ENCODE data around the gene SLC35C1. TPM values are rescaled to one million over a fixed set of nuclear protein-coding genes. Genes with fewer than 3 reads are reported as not detected.

The SLC35C1 gene
- total and polyA plus RNA-seq, 7 experiments from 2014 or later, result 7.9 to 22.8 (median 13.9) TPM

- Mint-ChIP-seq H3K9me3 (peaks cover 0 to 2% (median 0%) of the 10 kb centered on the region in 11 donors), H3K36me3 (no peaks in the 10 kb centered on the region), H3K4me3 (no peak overlapping the region), H3K4me1 (no peaks in the 10 kb centered on the region), H3K27me3 (peaks cover 0 to 18% (median 17%) of the 10 kb centered on the region in 5 donors), H3K27ac (no peak overlapping the region)
- DNase-seq, result no peak
- H3K4me3 ChIP-seq (ENCODE audit: low read length), result no peak overlapping the region
- ChIA-PET CTCF (no interaction called here), POLR2A (no interaction called here)
- intact Hi-C loops (cut with micrococcal nuclease), result loop anchor here in 1 of 2 donors (10.0 kb wide), 1 partner anchor 335 kb away; no protein-coding TSS in a partner anchor
- no peak for ATAC-seq
- no peaks in the 10 kb centered on the region for H3K4me1 ChIP-seq (ENCODE audit: control insufficient read depth in 2 of 2, insufficient read depth in 2 of 2, low read length in 2 of 2)
- no peak overlapping the region for H3K27ac ChIP-seq (ENCODE audit: low read depth, low read length)
- H3K27me3 ChIP-seq (ENCODE audit: control insufficient read depth in 2 of 2, insufficient read depth in 2 of 2, low read length in 2 of 2), result no peaks in the 10 kb centered on the region
- H3K36me3 ChIP-seq (ENCODE audit: control insufficient read depth in 2 of 3, insufficient read depth in 3 of 3, low read length in 3 of 3), result no peaks in the 10 kb centered on the region
- no peaks in the 10 kb centered on the region for H3K9me3 ChIP-seq (ENCODE audit: control insufficient read depth in 2 of 3, low read length in 3 of 3)
Measured at GRCh38 chr11:45779602-45780001, 25.3 kb upstream of the SLC35C1 start.

GRCh38 chr11:45786272-45786671 lies 18.7 kb upstream of the SLC35C1 start:
- Mint-ChIP-seq H3K4me1 (peaks cover 0 to 6% (median 0%) of the 10 kb centered on the region in 7 donors), H3K36me3 (peaks cover 0 to 11% (median 1%) of the 10 kb centered on the region in 5 donors), H3K9me3 (peaks cover 0 to 30% (median 13%) of the 10 kb centered on the region in 11 donors), H3K4me3 (no peak overlapping the region), H3K27ac (no peak overlapping the region), H3K27me3 (peaks cover 7 to 35% (median 21%) of the 10 kb centered on the region in 5 donors)
- H3K4me3 ChIP-seq (ENCODE audit: low read length), result no peak overlapping the region
- DNase-seq (no peak), ATAC-seq (no peak)
- H3K9me3 ChIP-seq (ENCODE audit: control insufficient read depth in 2 of 3, low read length in 3 of 3), result no peaks in the 10 kb centered on the region
- CTCF ChIA-PET, result no interaction called here
- no peaks in the 10 kb centered on the region for H3K27me3 ChIP-seq (ENCODE audit: control insufficient read depth in 2 of 2, insufficient read depth in 2 of 2, low read length in 2 of 2)
- no peaks in the 10 kb centered on the region for H3K4me1 ChIP-seq (ENCODE audit: control insufficient read depth in 2 of 2, insufficient read depth in 2 of 2, low read length in 2 of 2)
- POLR2A ChIA-PET, result no interaction called here
- no peaks in the 10 kb centered on the region for H3K36me3 ChIP-seq (ENCODE audit: control insufficient read depth in 2 of 3, insufficient read depth in 3 of 3, low read length in 3 of 3)
- no peak overlapping the region for H3K27ac ChIP-seq (ENCODE audit: low read depth, low read length)
- intact Hi-C loops (cut with micrococcal nuclease), result no loop called here

GRCh38 chr11:45788887-45789286 lies 16.1 kb upstream of the SLC35C1 start:
- ATAC-seq, result no peak

DNA sequence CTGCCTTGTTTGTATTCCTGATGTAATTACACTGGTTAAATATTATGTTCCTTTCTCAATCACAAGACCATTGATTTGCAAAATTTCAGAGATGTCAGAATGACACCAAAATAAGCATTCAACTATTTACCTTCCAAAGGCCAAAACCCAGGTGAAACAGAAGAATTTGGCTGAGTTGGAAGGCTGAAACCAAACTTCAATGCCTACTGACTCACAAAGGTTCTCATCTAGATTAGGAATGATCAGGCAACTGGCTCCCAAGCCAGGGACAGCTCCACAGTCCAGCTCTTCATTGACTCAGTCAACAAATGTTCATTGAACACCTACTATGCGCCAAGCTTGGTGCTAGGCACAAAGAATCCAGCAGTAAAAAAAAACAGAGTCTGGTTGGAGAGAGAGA lies 13.4 kb upstream of the SLC35C1 start:
- intact Hi-C loops (cut with micrococcal nuclease), result no loop called here
- Mint-ChIP-seq H3K36me3 (peaks cover 0 to 11% (median 1%) of the 10 kb centered on the region in 5 donors), H3K4me3 (no peak overlapping the region), H3K27me3 (peaks cover 0 to 35% (median 4%) of the 10 kb centered on the region in 5 donors), H3K4me1 (peaks cover 0 to 5% (median 0%) of the 10 kb centered on the region in 7 donors), H3K27ac (no peak overlapping the region), H3K9me3 (peaks cover 0 to 17% (median 7%) of the 10 kb centered on the region in 11 donors)
- no peaks in the 10 kb centered on the region for H3K4me1 ChIP-seq (ENCODE audit: control insufficient read depth in 2 of 2, insufficient read depth in 2 of 2, low read length in 2 of 2)
- H3K9me3 ChIP-seq (ENCODE audit: control insufficient read depth in 2 of 3, low read length in 3 of 3), result no peaks in the 10 kb centered on the region
- no peak overlapping the region for H3K4me3 ChIP-seq (ENCODE audit: low read length)
- no peak for DNase-seq
- no peak for ATAC-seq
- ChIA-PET CTCF (no interaction called here), POLR2A (no interaction called here)
- no peaks in the 10 kb centered on the region for H3K36me3 ChIP-seq (ENCODE audit: control insufficient read depth in 2 of 3, insufficient read depth in 3 of 3, low read length in 3 of 3)
- no peak overlapping the region for H3K27ac ChIP-seq (ENCODE audit: low read depth, low read length)
- no peaks in the 10 kb centered on the region for H3K27me3 ChIP-seq (ENCODE audit: control insufficient read depth in 2 of 2, insufficient read depth in 2 of 2, low read length in 2 of 2)

More at GRCh38 chr11:45788887-45789286, 16.1 kb upstream of the SLC35C1 start:
- no peak for DNase-seq
- Mint-ChIP-seq H3K4me1 (peaks cover 0 to 6% (median 0%) of the 10 kb centered on the region in 7 donors), H3K36me3 (peaks cover 0 to 11% (median 1%) of the 10 kb centered on the region in 5 donors), H3K9me3 (peaks cover 0 to 30% (median 13%) of the 10 kb centered on the region in 11 donors), H3K27ac (no peak overlapping the region), H3K27me3 (peaks cover 7 to 45% (median 16%) of the 10 kb centered on the region in 5 donors), H3K4me3 (no peak overlapping the region)
- H3K36me3 ChIP-seq (ENCODE audit: control insufficient read depth in 2 of 3, insufficient read depth in 3 of 3, low read length in 3 of 3), result no peaks in the 10 kb centered on the region
- H3K4me3 ChIP-seq (ENCODE audit: low read length), result no peak overlapping the region
- ChIA-PET POLR2A (no interaction called here), CTCF (no interaction called here)
- no peak overlapping the region for H3K27ac ChIP-seq (ENCODE audit: low read depth, low read length)
- no peaks in the 10 kb centered on the region for H3K9me3 ChIP-seq (ENCODE audit: control insufficient read depth in 2 of 3, low read length in 3 of 3)
- H3K4me1 ChIP-seq (ENCODE audit: control insufficient read depth in 2 of 2, insufficient read depth in 2 of 2, low read length in 2 of 2), result no peaks in the 10 kb centered on the region
- intact Hi-C loops (cut with micrococcal nuclease), result no loop called here
- H3K27me3 ChIP-seq (ENCODE audit: control insufficient read depth in 2 of 2, insufficient read depth in 2 of 2, low read length in 2 of 2), result no peaks in the 10 kb centered on the region

DNA sequence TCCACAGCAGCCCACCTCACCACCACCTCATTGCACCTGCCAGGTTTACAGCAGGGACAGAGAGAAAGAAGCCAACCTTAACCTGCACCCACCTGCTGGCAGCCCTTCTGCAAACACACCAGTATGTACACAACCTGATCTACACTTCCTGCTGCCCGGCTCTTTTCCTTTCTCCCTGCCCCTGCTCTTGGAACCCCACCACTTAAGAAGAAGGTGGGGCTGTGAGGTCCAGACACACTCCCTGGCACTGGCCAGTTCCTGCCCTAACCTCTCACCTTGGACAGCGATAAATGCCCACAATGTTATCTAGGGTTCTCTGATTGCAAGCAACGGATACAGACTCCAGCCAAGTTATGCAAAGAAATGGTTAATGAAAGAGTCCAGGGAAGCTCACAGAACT lies 10.8 kb upstream of the SLC35C1 start:
- ChIA-PET POLR2A (interaction anchor here (1.5 kb wide), 1 partner anchor 10 kb away, joined by 4 read pairs; the partner anchor contains the start of gene SLC35C1), CTCF (no interaction called here)
- Mint-ChIP-seq H3K36me3 (no peaks in the 10 kb centered on the region), H3K4me3 (no peak overlapping the region), H3K9me3 (no peaks in the 10 kb centered on the region), H3K4me1 (peaks cover 0 to 5% (median 0%) of the 10 kb centered on the region in 7 donors), H3K27me3 (peaks cover 0 to 25% (median 0%) of the 10 kb centered on the region in 5 donors), H3K27ac (no peak overlapping the region)
- H3K4me3 ChIP-seq (ENCODE audit: low read length), result no peak overlapping the region
- no peaks in the 10 kb centered on the region for H3K4me1 ChIP-seq (ENCODE audit: control insufficient read depth in 2 of 2, insufficient read depth in 2 of 2, low read length in 2 of 2)
- H3K27me3 ChIP-seq (ENCODE audit: control insufficient read depth in 2 of 2, insufficient read depth in 2 of 2, low read length in 2 of 2), result no peaks in the 10 kb centered on the region
- no peaks in the 10 kb centered on the region for H3K36me3 ChIP-seq (ENCODE audit: control insufficient read depth in 2 of 3, insufficient read depth in 3 of 3, low read length in 3 of 3)
- ATAC-seq (no peak), DNase-seq (no peak)
- intact Hi-C loops (cut with micrococcal nuclease), result no loop called here
- H3K9me3 ChIP-seq (ENCODE audit: control insufficient read depth in 2 of 3, low read length in 3 of 3), result no peaks in the 10 kb centered on the region
- no peak overlapping the region for H3K27ac ChIP-seq (ENCODE audit: low read depth, low read length)

GRCh38 chr11:45795379-45795778 lies 9.6 kb upstream of the SLC35C1 start:
- Histone ChIP-seq H3K4me3 (ENCODE audit: low read length) (no peak overlapping the region), H3K36me3 (ENCODE audit: control insufficient read depth in 2 of 3, insufficient read depth in 3 of 3, low read length in 3 of 3) (no peaks in the 10 kb centered on the region), H3K4me1 (ENCODE audit: control insufficient read depth in 2 of 2, insufficient read depth in 2 of 2, low read length in 2 of 2) (no peaks in the 10 kb centered on the region), H3K9me3 (ENCODE audit: control insufficient read depth in 2 of 3, low read length in 3 of 3) (no peaks in the 10 kb centered on the region), H3K27ac (ENCODE audit: low read depth, low read length) (no peak overlapping the region), H3K27me3 (ENCODE audit: control insufficient read depth in 2 of 2, insufficient read depth in 2 of 2, low read length in 2 of 2) (no peaks in the 10 kb centered on the region)
- intact Hi-C loops (cut with micrococcal nuclease), result no loop called here
- no peak for DNase-seq
- peaks cover 0 to under 1% (median 0%) of the 10 kb centered on the region in 11 donors for H3K9me3 Mint-ChIP-seq
- ChIA-PET CTCF (no interaction called here), POLR2A (interaction anchor here (0.7 to 1.5 kb wide), 2 partner anchors 9 to 555 kb away, joined by 3 to 4 read pairs; partner anchors contain the start of gene SLC35C1)
- no peaks in the 10 kb centered on the region for H3K36me3 Mint-ChIP-seq
- peaks cover 0 to 5% (median 0%) of the 10 kb centered on the region in 7 donors for H3K4me1 Mint-ChIP-seq
- H3K27ac Mint-ChIP-seq, result no peak overlapping the region
- ATAC-seq, result no peak
- no peak overlapping the region for H3K4me3 Mint-ChIP-seq
- peaks cover 0 to 23% (median 0%) of the 10 kb centered on the region in 5 donors for H3K27me3 Mint-ChIP-seq

DNA sequence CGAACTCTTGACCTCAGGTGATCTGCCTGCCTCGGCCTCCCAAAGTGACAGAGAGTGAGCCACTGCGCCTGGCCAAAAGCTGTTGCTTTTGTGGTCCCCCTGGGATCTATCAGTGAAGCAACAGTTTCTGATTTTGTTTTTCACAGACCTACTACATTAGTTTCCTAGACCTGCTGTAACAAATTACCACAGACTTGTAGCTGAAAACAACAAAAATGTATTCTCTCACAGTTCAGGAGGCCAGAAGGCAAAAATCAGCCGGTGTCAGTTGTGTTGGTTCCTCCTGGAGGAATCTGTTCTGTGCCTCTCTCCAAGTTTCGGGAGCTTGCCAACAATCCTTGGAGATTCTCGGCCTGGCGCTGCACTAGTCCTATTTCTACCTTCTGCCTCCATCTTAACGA lies 8.5 kb upstream of the SLC35C1 start:
- ChIA-PET POLR2A (interaction anchor here (0.8 kb wide), 1 partner anchor 8 kb away, joined by 3 read pairs; the partner anchor contains the start of gene SLC35C1), CTCF (interaction anchor here (0.8 kb wide), 1 partner anchor 25 kb away, joined by 5 read pairs; no protein-coding TSS in a partner anchor)
- Mint-ChIP-seq H3K4me1 (peaks cover 0 to 5% (median 0%) of the 10 kb centered on the region in 7 donors), H3K9me3 (peaks cover 0 to 5% (median 0%) of the 10 kb centered on the region in 11 donors), H3K27me3 (peaks cover 0 to 21% (median 0%) of the 10 kb centered on the region in 5 donors), H3K36me3 (no peaks in the 10 kb centered on the region), H3K4me3 (no peak overlapping the region), H3K27ac (no peak overlapping the region)
- intact Hi-C loops (cut with micrococcal nuclease), result no loop called here
- Histone ChIP-seq H3K27me3 (ENCODE audit: control insufficient read depth in 2 of 2, insufficient read depth in 2 of 2, low read length in 2 of 2) (no peaks in the 10 kb centered on the region), H3K9me3 (ENCODE audit: control insufficient read depth in 2 of 3, low read length in 3 of 3) (no peaks in the 10 kb centered on the region), H3K36me3 (ENCODE audit: control insufficient read depth in 2 of 3, insufficient read depth in 3 of 3, low read length in 3 of 3) (no peaks in the 10 kb centered on the region), H3K4me3 (ENCODE audit: low read length) (no peak overlapping the region), H3K27ac (ENCODE audit: low read depth, low read length) (no peak overlapping the region), H3K4me1 (ENCODE audit: control insufficient read depth in 2 of 2, insufficient read depth in 2 of 2, low read length in 2 of 2) (no peaks in the 10 kb centered on the region)
- DNase-seq, result no peak
- no peak for ATAC-seq

All from naive thymus-derived CD4-positive, alpha-beta T cell (primary cell).